Pons (tissue), 1 donor: ENCODE results near the gene GPAT3.

Source experiments
- DNase-seq: peaks from one replicate; pipeline ENCODE4 v3.0.0-alpha.2; 2016; ENCODE audit warnings: low spot score

Gene GPAT3

DNA sequence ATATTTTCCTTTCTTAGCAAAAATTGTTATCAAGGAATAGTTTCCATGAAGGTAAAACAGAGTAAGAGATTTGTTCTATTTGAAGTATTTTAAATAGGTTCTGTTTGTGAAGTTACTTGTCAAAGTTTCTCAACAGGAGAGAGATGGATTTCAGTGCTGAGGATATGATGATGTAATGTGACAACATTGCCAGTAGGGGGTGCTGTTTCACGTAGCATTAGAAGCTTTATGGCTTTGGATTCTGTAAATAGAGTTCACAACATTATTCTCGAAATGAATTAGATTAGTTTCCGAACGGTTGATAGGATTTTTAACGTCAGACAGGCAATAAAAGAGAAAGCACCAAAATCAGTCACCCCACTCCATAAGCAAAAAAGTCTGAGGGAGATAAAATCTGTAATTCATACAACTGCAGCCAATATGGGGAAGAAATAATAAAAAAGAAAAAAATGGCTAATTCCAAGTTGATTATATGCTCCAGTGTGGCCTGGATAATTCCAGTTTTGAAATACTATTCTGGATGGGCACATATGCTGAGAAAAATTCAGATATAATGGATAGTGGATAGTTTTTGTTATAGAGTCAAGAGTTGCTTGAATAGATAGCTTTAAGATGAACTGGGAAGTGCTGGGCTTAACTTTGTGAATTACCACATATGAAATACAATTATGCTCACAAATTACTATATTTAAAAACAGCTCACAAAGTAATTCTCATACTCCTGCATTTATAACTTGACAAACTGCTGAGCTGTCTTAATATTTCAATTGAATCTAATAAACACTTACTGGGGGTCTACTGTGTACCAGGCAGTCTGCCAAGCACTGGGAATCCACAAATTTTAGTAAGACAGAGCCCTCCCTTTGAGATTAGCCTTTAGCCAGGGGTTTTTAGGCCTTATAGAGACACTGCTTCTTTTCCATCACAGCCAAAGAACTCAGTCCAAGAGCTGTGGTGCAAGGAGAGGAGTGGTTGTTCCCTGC lies 109.1 kb downstream of the GPAT3 start:
- peak; percentile 80 for DNase-seq

DNA sequence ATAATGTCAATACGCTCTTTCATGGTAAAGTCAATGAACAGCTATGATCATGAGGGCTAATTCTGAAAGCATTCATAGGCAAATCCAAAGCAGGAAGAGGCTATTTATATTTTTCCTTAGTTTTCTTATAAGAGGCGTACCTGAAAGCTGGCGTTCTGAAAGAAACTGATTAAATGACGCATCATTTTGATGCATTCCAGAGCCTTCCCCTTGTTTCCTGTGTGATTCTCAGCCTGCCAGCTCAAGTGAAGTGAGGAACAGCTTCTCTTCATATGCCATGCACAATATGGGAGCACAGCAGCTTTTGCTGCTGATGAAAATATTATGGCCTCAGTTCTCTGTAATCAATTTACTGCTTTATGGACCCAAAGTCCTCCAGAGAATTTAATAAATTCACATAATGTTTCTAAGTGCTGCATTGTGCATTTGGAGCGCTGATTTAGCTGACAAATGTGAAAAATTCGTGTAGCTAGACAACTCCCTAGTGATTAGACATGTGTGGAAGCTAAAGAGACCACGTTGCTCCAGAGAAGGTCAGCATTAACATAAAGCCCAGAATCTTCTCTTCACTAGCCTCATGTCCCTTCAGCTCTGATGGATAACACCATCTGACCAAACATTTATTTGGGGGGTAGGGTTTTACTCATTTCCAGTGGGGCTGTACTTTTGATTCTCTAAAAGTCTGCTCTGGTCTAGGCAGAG lies 110.8 kb downstream of the GPAT3 start:
- no peak for DNase-seq

DNA sequence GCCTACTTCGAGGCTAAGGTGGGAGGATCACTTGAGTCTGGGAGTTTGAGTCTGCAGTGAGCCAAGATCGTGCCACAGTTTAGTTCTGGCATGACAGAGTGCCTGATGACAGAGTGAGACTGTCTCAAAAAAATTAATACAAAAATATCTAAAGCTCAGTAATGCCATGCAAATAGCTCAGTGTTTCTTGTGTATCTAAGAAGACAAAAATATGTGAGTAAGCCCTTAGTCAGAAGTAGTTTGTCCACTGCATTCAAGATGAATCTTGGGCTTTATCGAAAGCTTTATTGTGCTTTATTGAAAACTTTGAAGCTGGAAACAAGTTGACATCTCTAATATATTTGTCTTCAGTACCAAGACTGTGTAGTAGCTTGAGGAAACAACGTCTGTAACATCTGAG lies 115.9 kb downstream of the GPAT3 start:
- DNase-seq, result no peak
